SK-N-SH (cell line): ENCODE data around the gene AP3S2.

Source experiments
- CTCF ChIP-seq: fragments of 200-600 bp; sonication (generic); IDR thresholded peaks from 2 replicates; pipeline ENCODE4 v1.6.1; 2017; ENCODE audit warnings: antibody characterized with exemption, mild to moderate bottlenecking, moderate library complexity
- EZH2phosphoT487 ChIP-seq: fragments of 200-600 bp; sonication (generic); IDR thresholded peaks from 2 replicates; pipeline ENCODE4 v1.6.1; 2017; ENCODE audit warnings: low read depth, mixed run types, mild to moderate bottlenecking, antibody characterized with exemption, moderate library complexity, borderline replicate concordance
- POLR2AphosphoS5 ChIP-seq: IDR thresholded peaks from 2 replicates; pipeline ENCODE4 v1.6.1; 2012; ENCODE audit warnings: low read depth, low read length
- RAD21 ChIP-seq: IDR thresholded peaks from 2 replicates; pipeline ENCODE4 v1.6.1; 2012; ENCODE audit warnings: mild to moderate bottlenecking, low read length
- TCF12 ChIP-seq: IDR thresholded peaks from 2 replicates; pipeline ENCODE4 v1.4.0; 2012
- TF ChIP-seq, protein P1 (sequence below): IDR thresholded peaks from 2 replicates; pipeline ENCODE4 v1.4.0; 2012; ENCODE audit warnings: low read depth, borderline replicate concordance

GRCh38 chr15:89785064-89785773, 108.6 kb downstream of the AP3S2 start:
- no peak for TF ChIP-seq CTCF
- TF ChIP-seq RAD21: no peak
- TF ChIP-seq, protein P1, sequence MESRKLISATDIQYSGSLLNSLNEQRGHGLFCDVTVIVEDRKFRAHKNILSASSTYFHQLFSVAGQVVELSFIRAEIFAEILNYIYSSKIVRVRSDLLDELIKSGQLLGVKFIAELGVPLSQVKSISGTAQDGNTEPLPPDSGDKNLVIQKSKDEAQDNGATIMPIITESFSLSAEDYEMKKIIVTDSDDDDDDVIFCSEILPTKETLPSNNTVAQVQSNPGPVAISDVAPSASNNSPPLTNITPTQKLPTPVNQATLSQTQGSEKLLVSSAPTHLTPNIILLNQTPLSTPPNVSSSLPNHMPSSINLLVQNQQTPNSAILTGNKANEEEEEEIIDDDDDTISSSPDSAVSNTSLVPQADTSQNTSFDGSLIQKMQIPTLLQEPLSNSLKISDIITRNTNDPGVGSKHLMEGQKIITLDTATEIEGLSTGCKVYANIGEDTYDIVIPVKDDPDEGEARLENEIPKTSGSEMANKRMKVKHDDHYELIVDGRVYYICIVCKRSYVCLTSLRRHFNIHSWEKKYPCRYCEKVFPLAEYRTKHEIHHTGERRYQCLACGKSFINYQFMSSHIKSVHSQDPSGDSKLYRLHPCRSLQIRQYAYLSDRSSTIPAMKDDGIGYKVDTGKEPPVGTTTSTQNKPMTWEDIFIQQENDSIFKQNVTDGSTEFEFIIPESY: no peak
- no peak for TF ChIP-seq POLR2AphosphoS5
- TF ChIP-seq TCF12: no peak
- TF ChIP-seq EZH2phosphoT487: no peak
